ENCODE measurements around the gene CMIP.

Gene CMIP

GRCh38 chr16:81458827-81459598 is 14.4 kb downstream of the CMIP start:
- DNase-seq (ENCODE audit: low read depth, low spot score): no peak
- no peak overlapping the region for H3K27ac ChIP-seq

GRCh38 chr16:81460075-81460474 is 15.5 kb downstream of the CMIP start:
- no peak for DNase-seq (ENCODE audit: low read depth, low spot score)
- H3K27ac ChIP-seq: no peak overlapping the region

DNA sequence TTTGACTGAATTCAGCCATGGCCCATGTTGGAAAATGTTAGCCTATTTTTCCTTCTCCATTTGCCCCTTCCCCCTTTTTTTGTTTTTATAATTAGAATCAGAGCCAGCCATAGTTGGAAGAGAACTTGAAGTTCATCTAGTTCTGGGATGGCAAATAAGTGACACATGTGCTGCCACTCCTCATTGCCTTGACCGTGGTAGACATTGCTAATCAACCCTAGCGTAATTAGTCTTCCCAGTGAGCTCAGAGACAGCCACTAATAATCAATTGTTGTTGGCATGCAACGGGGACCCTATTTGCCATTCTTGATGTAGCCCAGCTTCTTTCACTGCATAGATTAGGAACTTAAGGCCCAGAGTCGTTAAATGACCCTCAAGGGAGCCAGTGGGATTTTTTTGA is 16.6 kb downstream of the CMIP start:
- no peak for DNase-seq (ENCODE audit: low read depth, low spot score)
- no peak overlapping the region for H3K27ac ChIP-seq

DNA sequence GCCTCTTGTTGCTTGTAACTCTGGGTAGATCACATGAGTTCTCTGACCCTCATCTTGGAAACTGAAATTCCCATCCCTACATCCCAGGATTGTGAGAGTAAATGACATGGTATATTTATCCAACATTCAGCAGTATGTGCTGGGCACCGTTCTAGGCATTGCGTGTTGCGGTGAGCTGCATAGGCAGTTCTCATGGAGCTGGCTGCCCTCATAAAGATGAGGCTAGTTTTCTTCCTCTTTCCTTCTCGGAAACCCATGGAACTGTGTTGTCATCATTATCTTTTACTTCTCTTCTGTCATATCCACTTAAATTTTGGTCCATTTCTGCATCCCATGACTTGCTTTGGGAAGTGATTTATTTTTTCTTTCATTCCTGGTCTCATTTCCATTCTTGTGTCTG is 17.2 kb downstream of the CMIP start:
- DNase-seq (ENCODE audit: low read depth, low spot score): no peak
- no peak overlapping the region for H3K27ac ChIP-seq

DNA sequence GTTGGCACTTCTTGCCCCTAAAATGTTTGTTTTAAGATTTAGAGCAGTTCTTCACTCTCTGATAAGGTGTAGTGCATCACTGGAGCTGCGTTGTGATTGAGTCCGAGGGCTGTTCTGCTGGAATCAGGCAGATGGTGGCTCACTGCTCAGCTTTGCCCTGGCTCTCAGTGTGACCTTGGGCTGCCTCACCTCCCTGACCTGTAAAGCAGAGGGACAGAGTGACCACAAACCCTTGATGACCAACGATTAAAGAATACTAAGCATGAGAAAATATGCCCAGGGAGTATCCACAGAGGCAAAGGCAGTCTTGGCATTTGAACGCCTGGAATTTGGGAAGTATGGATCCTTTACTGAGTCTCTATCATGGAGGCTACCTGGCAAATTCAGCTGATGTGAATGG is 18.1 kb downstream of the CMIP start:
- DNase-seq (ENCODE audit: low read depth, low spot score): no peak
- H3K27ac ChIP-seq: peak overlapping the region; percentile 6

- DNase-seq (ENCODE audit: low read depth, low spot score): no peak
- peak overlapping the region; percentile 6 for H3K27ac ChIP-seq
Measured at GRCh38 chr16:81463296-81463890, 18.8 kb downstream of the CMIP start.

DNA sequence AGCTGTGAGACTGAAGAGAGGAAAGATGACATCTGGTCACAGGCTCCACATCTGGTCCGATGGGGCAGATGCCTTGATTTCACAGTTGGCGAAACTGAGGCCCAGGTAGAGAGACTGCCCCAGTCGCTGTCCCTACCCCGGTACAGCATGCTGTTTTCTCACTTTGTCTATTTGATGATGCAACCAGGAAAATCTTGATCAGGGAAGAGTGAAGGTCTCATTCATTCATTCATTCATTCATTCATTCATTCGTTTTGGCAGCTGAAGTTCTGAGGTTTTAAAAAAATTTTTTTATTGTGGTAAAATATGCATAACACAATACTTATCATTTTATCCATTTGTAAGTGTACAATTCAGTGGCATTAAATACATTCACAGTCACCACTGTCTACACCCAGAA is 19.7 kb downstream of the CMIP start:
- no peak for DNase-seq (ENCODE audit: low read depth, low spot score)
- H3K27ac ChIP-seq: no peak overlapping the region

GRCh38 chr16:81465375-81465943 is 20.9 kb downstream of the CMIP start:
- no peak for DNase-seq (ENCODE audit: low read depth, low spot score)
- H3K27ac ChIP-seq: peak overlapping the region; percentile 61

GRCh38 chr16:81466356-81466980 is 21.9 kb downstream of the CMIP start:
- no peak for DNase-seq (ENCODE audit: low read depth, low spot score)
- H3K27ac ChIP-seq: peak overlapping the region; percentile 61

- DNase-seq (ENCODE audit: low read depth, low spot score): no peak
- peak overlapping the region; percentile 61 for H3K27ac ChIP-seq
Measured at GRCh38 chr16:81467072-81467471, 22.5 kb downstream of the CMIP start.

GRCh38 chr16:81467815-81468214 is 23.2 kb downstream of the CMIP start:
- H3K27ac ChIP-seq: peak overlapping the region; percentile 61
- no peak for DNase-seq (ENCODE audit: low read depth, low spot score)

- DNase-seq (ENCODE audit: low read depth, low spot score): no peak
- H3K27ac ChIP-seq: no peak overlapping the region
Measured at GRCh38 chr16:81468269-81468902, 23.8 kb downstream of the CMIP start.

- DNase-seq (ENCODE audit: low read depth, low spot score): no peak
- H3K27ac ChIP-seq: peak overlapping the region; percentile 20
Measured at GRCh38 chr16:81469183-81469677, 24.6 kb downstream of the CMIP start.

DNA sequence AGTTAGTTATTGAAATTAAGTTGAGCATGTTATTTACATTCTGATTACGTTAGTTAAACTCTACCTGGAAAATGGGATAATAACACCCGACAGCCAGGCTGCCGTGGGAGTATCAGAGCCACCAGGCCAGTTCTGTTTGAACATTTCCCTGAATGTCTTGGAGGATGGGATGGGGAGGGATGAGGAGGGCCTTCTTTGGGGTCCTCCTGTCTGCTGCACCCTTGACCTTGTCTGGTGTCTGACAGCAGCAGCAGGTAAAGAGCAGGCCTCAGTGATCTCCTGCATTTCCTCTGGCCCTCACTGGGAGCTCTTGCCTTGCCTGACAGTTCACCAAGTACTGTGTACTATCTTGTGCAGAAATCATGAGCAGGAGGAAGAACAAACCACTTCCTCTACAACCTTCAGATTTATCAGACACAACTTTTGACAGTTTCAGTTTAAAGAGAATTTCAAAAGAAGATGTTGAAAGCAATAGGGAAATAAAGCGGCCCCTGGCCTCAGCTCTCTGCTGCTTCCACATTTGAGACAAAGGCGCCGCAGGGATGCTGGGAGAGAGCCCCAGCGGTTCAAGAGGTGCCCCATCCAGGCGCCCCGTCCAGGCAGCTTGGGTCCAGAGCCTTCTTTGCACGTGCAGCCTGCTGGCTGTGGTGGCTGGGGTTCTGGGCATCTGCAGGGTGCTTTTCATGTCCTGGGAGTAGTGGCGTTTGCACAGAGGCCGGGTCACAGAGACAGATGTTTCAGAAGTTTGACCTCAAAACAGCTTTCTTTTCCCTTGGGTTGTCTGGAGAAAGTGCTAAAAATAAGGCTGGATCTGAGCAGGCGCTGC is 25.3 kb downstream of the CMIP start:
- H3K27ac ChIP-seq: peak overlapping the region; percentile 20
- no peak for DNase-seq (ENCODE audit: low read depth, low spot score)

- DNase-seq (ENCODE audit: low read depth, low spot score): no peak
- no peak overlapping the region for H3K27ac ChIP-seq
Measured at GRCh38 chr16:81470796-81471636, 26.4 kb downstream of the CMIP start.

- H3K27ac ChIP-seq: no peak overlapping the region
Measured at GRCh38 chr16:81471882-81472281, 27.3 kb downstream of the CMIP start.

GRCh38 chr16:81472391-81472790 is 27.8 kb downstream of the CMIP start:
- DNase-seq (ENCODE audit: low read depth, low spot score): no peak
- H3K27ac ChIP-seq: no peak overlapping the region

More at GRCh38 chr16:81471882-81472281, 27.3 kb downstream of the CMIP start:
- DNase-seq (ENCODE audit: low read depth, low spot score): no peak

DNA sequence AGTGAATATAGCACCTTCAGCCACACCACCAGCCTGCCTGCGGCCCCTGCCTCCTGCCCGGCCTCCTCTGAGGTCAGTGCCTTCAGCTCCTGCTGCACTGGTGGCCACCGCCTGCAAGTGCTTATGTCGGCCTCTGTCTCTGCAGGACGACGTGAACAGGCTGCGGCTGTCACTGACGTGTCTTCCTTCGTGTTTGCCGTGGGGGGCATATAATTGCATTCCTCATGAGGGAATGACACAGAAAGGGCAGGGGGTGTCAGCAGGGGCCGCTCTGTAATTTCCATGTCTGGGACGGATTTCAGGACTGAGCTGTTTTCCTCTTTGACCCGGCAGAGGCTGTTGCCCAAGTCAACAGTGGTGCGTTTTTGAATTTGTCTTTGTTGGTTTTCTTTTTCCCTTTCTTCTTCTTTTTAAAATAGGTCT is 28.5 kb downstream of the CMIP start:
- no peak overlapping the region for H3K27ac ChIP-seq
- DNase-seq (ENCODE audit: low read depth, low spot score): no peak

DNA sequence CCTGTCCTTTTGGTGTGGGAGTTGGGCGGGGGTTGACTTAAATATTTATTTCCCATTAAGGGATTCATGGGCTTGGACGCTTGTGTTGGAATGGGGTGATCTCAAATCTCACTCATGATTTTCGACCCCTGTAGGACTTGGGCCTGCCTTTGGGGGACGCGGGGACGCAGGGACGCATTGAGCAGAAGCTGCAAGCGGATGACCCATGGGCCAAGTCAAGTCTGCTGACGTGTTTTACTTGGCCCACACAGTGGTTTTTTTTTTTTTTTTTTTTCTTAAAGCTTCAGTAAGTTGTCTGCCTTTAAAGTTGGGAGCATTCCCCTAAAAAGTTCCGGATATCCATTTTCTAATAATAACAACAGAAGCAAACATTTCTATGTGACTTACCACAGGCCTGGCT is 28.9 kb downstream of the CMIP start:
- no peak for DNase-seq (ENCODE audit: low read depth, low spot score)
- H3K27ac ChIP-seq: no peak overlapping the region

Measured in epithelial cell of prostate (primary cell).